Naive B cell (primary cell): ENCODE data around the gene VSX1. TPM values are rescaled to one million over a fixed set of nuclear protein-coding genes. Genes with fewer than 3 reads are reported as not detected.

Experiments
- ATAC-seq, 2 donors: fragments of 150-1000 bp; cut with Tn5 transposase; 2 replicates each; pipeline ENCODE4 v1.10.0; 2021; ENCODE audit warnings: low read depth in 2 of 2, mild to moderate bottlenecking in 2 of 2, moderate library complexity in 2 of 2
- DNase-seq: peaks from one replicate; pipeline ENCODE4 v3.0.0; 2022
- H3K27ac Mint-ChIP-seq, 6 donors: one replicate each; pipeline ENCODE4 v1.8.0; 2020 to 2022; ENCODE audit warnings: mild to moderate bottlenecking in 6 of 6, mixed read lengths in 6 of 6, moderate library complexity in 5 of 6, inconsistent platforms in 2 of 6
- H3K27me3 Mint-ChIP-seq, 3 donors: one replicate each; pipeline ENCODE4 v1.8.0; 2021 to 2022; ENCODE audit warnings: mixed read lengths in 3 of 3, mild to moderate bottlenecking in 1 of 3
- H3K36me3 Mint-ChIP-seq, 2 donors: one replicate each; pipeline ENCODE4 v1.8.0; 2020 to 2022; ENCODE audit warnings: mixed read lengths in 2 of 2, inconsistent platforms in 1 of 2, mild to moderate bottlenecking in 1 of 2
- H3K4me1 Mint-ChIP-seq, 3 donors: one replicate each; pipeline ENCODE4 v1.8.0; 2020 to 2022; ENCODE audit warnings: mixed read lengths in 3 of 3, inconsistent platforms in 1 of 3, mild to moderate bottlenecking in 1 of 3, moderate library complexity in 1 of 3
- H3K4me3 Mint-ChIP-seq, 8 donors: one replicate each; pipeline ENCODE4 v1.8.0; 2020 to 2022; ENCODE audit warnings: mild to moderate bottlenecking in 8 of 8, mixed read lengths in 8 of 8, moderate library complexity in 8 of 8, inconsistent platforms in 2 of 8
- H3K9me3 Mint-ChIP-seq, 7 donors: one replicate each; pipeline ENCODE4 v1.8.0; 2020 to 2022; ENCODE audit warnings: mixed read lengths in 7 of 7, mild to moderate bottlenecking in 5 of 7, inconsistent platforms in 2 of 7, moderate library complexity in 1 of 7
- polyA plus RNA-seq, 6 donors: library from polyadenylated mRNA; unstranded; fragments of 300-500 nt; fragmentation: Illumina TruSeq; gene quantifications; one replicate each; pipeline ENCODE4 v1.2.3, GENCODE V29; 2021; ENCODE audit warnings: low read depth in 6 of 6

The VSX1 gene
- polyA plus RNA-seq, 6 donors from 2014 or later: not detected

DNA sequence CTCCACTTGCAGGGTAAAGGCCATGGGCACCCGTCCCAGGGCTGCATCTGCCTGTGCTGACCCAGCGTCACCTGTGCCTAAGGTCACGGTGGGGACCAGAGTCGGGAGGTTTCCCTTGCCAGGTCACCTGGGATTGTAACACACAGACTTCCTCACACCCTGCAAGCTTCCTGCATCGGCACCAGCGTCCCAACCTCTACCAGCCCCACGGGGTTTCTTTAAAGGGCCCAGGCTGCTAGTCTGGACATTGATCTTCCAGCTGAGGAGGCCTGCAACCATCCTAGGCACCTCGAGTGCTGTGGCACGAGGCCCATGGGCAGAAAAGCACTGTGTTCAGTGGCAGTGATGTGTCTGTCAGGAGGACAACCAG lies 36.6 kb downstream of the VSX1 start:
- ATAC-seq: no peak
- no peak for DNase-seq
- H3K9me3 Mint-ChIP-seq: no peaks in the 10 kb centered on the region
- peaks cover 30 to 78% (median 69%) of the 10 kb centered on the region in 3 donors for H3K4me1 Mint-ChIP-seq
- no peaks in the 10 kb centered on the region for H3K36me3 Mint-ChIP-seq
- H3K27me3 Mint-ChIP-seq: no peaks in the 10 kb centered on the region
- peak overlapping the region in 3 of 8 donors; percentile 24 to 47 (median 43) for H3K4me3 Mint-ChIP-seq
- H3K27ac Mint-ChIP-seq: peak overlapping the region in 5 of 6 donors; percentile 80 to 94 (median 91)

DNA sequence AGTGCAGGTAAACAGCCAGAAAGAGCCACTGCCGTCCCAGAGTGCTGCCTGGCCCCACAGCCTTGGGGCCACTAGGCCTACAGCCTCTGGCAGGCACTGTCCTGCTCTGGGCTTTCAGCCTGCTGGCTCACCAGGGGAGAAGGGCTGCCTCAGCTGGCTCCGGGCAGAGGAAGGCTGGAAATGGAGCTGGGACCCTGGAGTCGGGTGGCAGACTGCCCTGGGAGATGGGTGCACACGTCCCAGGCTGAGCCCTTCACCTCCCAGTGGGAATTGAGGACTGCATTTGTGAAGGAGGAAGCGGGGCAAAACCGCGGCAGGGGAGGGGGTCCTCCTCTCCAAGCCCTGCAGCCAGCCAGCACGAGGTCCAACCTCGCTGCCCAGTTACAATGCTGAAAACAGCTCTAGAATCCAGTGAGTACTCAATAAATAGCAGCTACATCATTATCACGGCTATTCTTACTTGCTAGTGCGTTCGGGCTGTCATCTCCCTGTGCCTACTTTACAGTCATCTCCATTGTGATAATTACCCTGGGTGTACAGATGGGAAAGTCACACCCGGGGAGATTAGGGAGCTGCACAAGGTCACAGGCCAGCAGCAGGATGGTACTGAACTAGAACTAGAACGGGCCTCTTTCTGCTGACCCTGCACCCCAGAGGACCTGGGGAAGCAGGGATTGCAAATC lies 37.1 kb downstream of the VSX1 start:
- no peak for DNase-seq
- H3K27me3 Mint-ChIP-seq: no peaks in the 10 kb centered on the region
- H3K4me1 Mint-ChIP-seq: peaks cover 26 to 75% (median 69%) of the 10 kb centered on the region in 3 donors
- no peaks in the 10 kb centered on the region for H3K9me3 Mint-ChIP-seq
- peak overlapping the region in 5 of 8 donors; percentile 12 to 65 (median 40) for H3K4me3 Mint-ChIP-seq
- H3K36me3 Mint-ChIP-seq: no peaks in the 10 kb centered on the region
- ATAC-seq: no peak
- H3K27ac Mint-ChIP-seq: peak overlapping the region; percentile 66 to 94 (median 87)

DNA sequence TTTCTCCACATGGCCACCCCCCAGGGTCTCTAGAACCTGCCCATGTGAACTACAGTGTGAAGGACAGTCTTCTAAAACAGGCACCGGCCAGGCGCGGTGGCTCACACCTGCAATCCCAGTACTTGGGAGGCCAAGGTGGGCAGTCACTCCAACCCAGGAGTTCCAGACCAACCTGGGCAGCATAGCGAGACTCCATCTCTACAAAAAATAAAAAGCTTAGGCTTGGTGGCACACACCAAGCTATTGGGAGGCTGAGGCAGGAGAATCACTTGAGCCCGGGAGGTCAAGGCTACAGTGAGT lies 37.7 kb downstream of the VSX1 start:
- H3K9me3 Mint-ChIP-seq: no peaks in the 10 kb centered on the region
- H3K36me3 Mint-ChIP-seq: no peaks in the 10 kb centered on the region
- H3K4me1 Mint-ChIP-seq: peaks cover 26 to 69% (median 67%) of the 10 kb centered on the region in 3 donors
- H3K4me3 Mint-ChIP-seq: peak overlapping the region in 2 of 8 donors; percentile 10 to 29
- H3K27me3 Mint-ChIP-seq: no peaks in the 10 kb centered on the region
- peak overlapping the region in 5 of 6 donors; percentile 47 to 97 (median 87) for H3K27ac Mint-ChIP-seq
- ATAC-seq: no peak
- DNase-seq: no peak

- H3K36me3 Mint-ChIP-seq: no peaks in the 10 kb centered on the region
- ATAC-seq (no peak), DNase-seq (no peak)
- H3K4me3 Mint-ChIP-seq: peak overlapping the region in 7 of 8 donors; percentile 13 to 87 (median 72)
- no peaks in the 10 kb centered on the region for H3K27me3 Mint-ChIP-seq
- H3K27ac Mint-ChIP-seq: peak overlapping the region; percentile 86 to 98 (median 95)
- no peaks in the 10 kb centered on the region for H3K9me3 Mint-ChIP-seq
- H3K4me1 Mint-ChIP-seq: peaks cover 29 to 67% (median 67%) of the 10 kb centered on the region in 3 donors
These were observed 38.3 kb downstream of the VSX1 start for GRCh38 chr20:25043499-25044260.

DNA sequence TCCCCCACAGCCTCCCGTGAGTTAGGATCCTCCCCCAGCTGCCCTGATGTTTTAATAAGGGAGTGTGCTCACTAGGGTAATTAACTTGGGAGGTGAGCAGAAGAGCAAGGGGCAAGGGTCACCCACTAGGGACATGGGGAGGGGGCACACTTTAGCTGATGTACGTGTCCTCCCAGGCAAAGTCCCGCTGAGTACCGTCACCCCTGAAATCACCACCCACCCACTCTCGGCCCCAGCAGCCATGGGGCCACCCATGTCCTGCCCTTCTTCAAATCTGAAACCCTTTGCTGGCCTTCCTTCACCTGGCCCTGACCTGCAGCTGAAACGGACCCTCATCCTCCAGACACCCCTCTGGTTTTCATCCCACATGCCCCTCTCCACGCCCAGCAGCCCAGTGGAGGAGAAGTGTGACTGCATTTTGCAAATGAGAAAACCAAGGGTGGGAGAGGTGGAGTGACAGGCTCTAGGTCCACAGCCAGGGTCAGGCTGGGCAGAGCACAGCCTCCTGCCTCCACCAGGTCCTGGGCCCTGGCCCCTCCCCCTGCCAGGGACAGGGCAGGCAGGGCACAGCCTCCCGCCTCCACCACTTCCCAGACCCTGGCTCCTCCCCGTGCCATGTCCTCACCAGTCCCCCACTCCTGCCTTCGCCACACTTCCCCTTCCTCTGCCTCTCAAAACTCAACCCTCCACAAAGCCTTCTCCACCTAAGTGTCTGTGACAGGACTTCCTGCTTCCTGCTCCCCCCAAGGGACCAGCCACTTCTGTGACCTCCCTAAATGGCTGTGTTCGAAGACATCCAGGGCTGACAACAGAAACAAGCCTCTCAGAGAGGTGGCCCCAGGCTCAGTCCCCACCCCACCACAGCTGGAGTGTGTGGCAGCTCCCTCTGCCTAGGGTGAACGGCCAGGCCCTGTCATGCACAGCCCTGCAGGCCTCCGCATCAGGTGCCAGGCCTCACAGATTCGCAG lies 39.1 kb downstream of the VSX1 start:
- ATAC-seq (peak; percentile 90 to 93), DNase-seq (peak; percentile 82)
- Mint-ChIP-seq H3K4me1 (peaks cover 36 to 71% (median 68%) of the 10 kb centered on the region in 3 donors), H3K9me3 (no peaks in the 10 kb centered on the region), H3K27ac (peak overlapping the region; percentile 85 to 98 (median 95)), H3K27me3 (no peaks in the 10 kb centered on the region), H3K4me3 (peak overlapping the region; percentile 10 to 89 (median 82)), H3K36me3 (no peaks in the 10 kb centered on the region)

DNA sequence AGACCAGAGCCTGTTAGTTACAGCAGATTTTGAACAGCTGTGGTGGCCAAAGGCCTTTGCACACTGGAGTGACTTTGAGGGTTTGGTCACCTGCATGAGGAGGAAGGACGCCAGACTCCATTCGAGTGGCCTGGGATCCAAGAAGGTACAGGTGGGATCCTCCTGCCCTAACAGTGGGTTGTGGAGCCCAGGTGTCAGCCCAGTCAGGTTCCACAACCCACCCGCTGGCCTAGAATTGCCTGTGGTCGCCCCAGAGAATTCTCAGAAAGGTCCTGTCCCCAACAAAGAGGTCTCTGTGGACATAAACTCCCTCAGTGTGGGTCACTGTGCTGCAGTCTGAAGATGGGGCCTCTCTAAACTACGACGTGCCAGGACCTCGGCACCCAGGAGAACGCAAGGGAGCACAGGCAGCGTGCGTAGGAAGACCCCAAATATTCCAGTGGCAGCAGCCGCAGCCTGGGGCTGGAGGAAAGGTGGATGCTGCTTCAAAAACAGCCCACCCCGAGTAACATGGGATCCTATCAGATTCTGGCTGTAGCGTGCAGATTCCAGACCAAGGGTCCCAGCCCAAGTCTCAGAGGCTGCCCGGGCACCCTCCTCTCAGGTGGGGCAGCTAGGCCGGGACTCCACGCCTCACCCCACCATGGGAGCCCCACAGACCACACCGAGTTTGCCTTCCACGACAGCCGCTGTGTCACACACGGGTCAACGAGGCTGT lies 40.0 kb downstream of the VSX1 start:
- no peak for ATAC-seq
- Mint-ChIP-seq H3K27ac (peak overlapping the region in 5 of 6 donors; percentile 63 to 97 (median 94)), H3K4me3 (peak overlapping the region in 5 of 8 donors; percentile 72 to 89 (median 83)), H3K4me1 (peaks cover 41 to 79% (median 75%) of the 10 kb centered on the region in 3 donors), H3K36me3 (no peaks in the 10 kb centered on the region), H3K27me3 (no peaks in the 10 kb centered on the region), H3K9me3 (no peaks in the 10 kb centered on the region)
- DNase-seq: no peak

GRCh38 chr20:25040438-25040831 lies 41.5 kb downstream of the VSX1 start:
- Mint-ChIP-seq H3K27me3 (no peaks in the 10 kb centered on the region), H3K36me3 (no peaks in the 10 kb centered on the region), H3K4me3 (peak overlapping the region in 1 of 8 donors; percentile 77), H3K9me3 (no peaks in the 10 kb centered on the region), H3K27ac (peak overlapping the region in 3 of 6 donors; percentile 49 to 94 (median 76)), H3K4me1 (peaks cover 50 to 83% (median 80%) of the 10 kb centered on the region in 3 donors)
- no peak for ATAC-seq
- DNase-seq: no peak

DNA sequence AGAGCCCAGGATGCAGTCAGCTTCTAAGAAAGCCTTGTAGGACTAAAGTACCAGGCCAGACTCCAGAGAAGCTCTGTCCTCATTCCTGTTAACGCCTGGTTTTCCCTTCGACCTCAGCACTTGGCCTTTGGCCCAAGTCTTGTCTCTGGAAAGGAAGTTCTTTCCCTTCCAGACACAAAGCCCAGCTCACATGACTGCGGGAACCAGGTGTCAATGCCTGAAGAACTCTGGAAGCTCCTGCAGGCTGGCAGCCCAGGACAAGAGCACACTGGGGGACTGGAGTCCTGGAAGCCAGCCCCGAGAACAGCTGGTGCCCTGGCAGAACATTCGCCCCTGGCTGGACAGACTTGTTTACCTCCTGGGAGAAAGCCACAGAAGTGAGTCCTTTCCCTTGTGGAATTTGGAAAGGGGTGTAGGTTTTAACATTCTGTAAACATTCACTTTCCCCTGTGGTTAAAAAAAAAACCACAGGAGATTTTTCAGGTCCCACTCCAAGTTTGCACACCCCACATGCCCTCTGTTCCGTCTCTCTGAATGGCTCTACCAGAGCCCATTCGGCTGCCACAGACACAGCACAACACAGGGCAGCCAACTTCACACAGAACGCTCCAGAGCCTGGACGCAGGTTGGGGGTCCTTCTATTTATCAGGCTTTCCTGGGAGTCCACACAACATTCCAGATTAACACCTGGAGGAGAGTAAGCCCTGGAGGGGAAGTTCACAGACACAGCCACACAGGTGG lies 42.1 kb downstream of the VSX1 start:
- no peak for DNase-seq
- Mint-ChIP-seq H3K36me3 (no peaks in the 10 kb centered on the region), H3K4me3 (peak overlapping the region in 1 of 8 donors; percentile 19), H3K27ac (peak overlapping the region in 4 of 6 donors; percentile 32 to 94 (median 64)), H3K9me3 (no peaks in the 10 kb centered on the region), H3K4me1 (peaks cover 50 to 82% (median 77%) of the 10 kb centered on the region in 3 donors), H3K27me3 (no peaks in the 10 kb centered on the region)
- no peak for ATAC-seq

DNA sequence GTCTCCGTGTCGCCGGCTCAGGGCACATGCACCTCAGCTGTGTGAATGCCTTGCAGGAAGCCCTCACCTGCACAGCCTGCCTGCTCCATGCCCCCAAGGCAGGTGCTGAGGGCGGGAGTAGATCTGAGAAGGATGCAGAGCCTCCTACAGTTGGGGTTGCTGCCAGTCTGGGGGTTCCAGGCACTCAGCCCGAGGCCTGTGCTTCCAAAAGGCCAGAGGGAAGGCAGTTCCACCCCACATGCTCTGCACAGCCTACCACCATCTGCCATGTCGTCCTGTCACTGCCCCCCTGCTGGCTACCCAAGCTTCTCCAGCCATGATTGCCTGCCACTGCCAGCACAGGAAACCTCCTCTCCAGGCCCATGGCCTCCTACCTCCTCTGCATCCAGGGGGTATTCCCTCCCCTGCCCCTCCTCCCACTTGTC lies 43.3 kb downstream of the VSX1 start:
- peaks cover 57 to 80% (median 74%) of the 10 kb centered on the region in 3 donors for H3K4me1 Mint-ChIP-seq
- peak overlapping the region in 3 of 8 donors; percentile 9 to 70 (median 39) for H3K4me3 Mint-ChIP-seq
- H3K36me3 Mint-ChIP-seq: no peaks in the 10 kb centered on the region
- DNase-seq: no peak
- ATAC-seq: no peak
- peak overlapping the region in 5 of 6 donors; percentile 52 to 95 (median 86) for H3K27ac Mint-ChIP-seq
- no peaks in the 10 kb centered on the region for H3K9me3 Mint-ChIP-seq
- H3K27me3 Mint-ChIP-seq: no peaks in the 10 kb centered on the region

DNA sequence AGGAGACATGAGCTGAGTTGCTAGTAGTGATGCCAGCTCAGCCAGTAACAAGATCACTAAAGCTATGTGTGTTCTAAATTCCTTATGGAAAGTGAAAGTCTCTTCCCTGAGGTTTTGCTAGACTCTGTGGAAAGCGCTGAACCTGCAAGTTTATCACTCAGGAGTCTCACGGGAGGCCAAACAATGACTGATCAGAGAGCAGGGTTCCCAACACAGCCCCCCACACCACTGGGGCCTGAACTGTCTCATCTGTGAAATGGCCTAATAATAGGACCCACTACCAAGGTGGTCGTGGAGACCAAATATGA lies 43.9 kb downstream of the VSX1 start:
- no peak for DNase-seq
- H3K4me1 Mint-ChIP-seq: peaks cover 57 to 77% (median 73%) of the 10 kb centered on the region in 3 donors
- no peaks in the 10 kb centered on the region for H3K27me3 Mint-ChIP-seq
- ATAC-seq: no peak
- peak overlapping the region in 7 of 8 donors; percentile 12 to 89 (median 81) for H3K4me3 Mint-ChIP-seq
- H3K27ac Mint-ChIP-seq: peak overlapping the region in 5 of 6 donors; percentile 72 to 95 (median 92)
- no peaks in the 10 kb centered on the region for H3K36me3 Mint-ChIP-seq
- no peaks in the 10 kb centered on the region for H3K9me3 Mint-ChIP-seq

- H3K36me3 Mint-ChIP-seq: no peaks in the 10 kb centered on the region
- peak; percentile 70 to 77 for ATAC-seq
- H3K27me3 Mint-ChIP-seq: no peaks in the 10 kb centered on the region
- peak overlapping the region; percentile 72 to 96 (median 93) for H3K27ac Mint-ChIP-seq
- peak overlapping the region; percentile 53 to 89 (median 83) for H3K4me3 Mint-ChIP-seq
- DNase-seq: peak; percentile 36
- H3K9me3 Mint-ChIP-seq: no peaks in the 10 kb centered on the region
- peaks cover 51 to 73% (median 72%) of the 10 kb centered on the region in 3 donors for H3K4me1 Mint-ChIP-seq
These were observed 44.4 kb downstream of the VSX1 start for GRCh38 chr20:25037288-25038102.
